ENCODE data around the gene TIGD1.

DNA sequence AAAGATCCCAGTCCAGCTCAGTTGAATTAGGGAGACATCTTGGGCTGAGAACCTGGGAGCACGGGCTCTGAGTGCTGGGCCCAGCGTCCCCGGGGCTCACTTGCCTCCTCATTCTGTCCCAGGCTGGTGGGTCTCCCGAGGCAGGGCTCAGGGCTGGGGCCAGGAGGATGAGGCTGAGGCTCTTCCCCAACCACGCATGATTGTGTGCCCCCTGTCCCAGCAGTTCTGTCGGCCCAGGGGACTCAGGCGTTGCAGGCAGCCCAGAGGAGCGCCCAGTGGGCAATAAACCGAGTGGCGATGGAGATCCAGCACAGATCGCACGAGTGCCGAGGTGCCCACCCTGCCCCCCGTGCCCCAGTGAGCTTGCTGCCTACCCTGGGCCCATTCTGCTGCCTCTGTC lies 29.3 kb downstream of the TIGD1 start:
- TF ChIP-seq POLR2A (IDR thresholded peaks at IDR 0.05), result no peak
- TF ChIP-seq, protein P1, sequence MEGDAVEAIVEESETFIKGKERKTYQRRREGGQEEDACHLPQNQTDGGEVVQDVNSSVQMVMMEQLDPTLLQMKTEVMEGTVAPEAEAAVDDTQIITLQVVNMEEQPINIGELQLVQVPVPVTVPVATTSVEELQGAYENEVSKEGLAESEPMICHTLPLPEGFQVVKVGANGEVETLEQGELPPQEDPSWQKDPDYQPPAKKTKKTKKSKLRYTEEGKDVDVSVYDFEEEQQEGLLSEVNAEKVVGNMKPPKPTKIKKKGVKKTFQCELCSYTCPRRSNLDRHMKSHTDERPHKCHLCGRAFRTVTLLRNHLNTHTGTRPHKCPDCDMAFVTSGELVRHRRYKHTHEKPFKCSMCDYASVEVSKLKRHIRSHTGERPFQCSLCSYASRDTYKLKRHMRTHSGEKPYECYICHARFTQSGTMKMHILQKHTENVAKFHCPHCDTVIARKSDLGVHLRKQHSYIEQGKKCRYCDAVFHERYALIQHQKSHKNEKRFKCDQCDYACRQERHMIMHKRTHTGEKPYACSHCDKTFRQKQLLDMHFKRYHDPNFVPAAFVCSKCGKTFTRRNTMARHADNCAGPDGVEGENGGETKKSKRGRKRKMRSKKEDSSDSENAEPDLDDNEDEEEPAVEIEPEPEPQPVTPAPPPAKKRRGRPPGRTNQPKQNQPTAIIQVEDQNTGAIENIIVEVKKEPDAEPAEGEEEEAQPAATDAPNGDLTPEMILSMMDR (IDR thresholded peaks at IDR 0.05), result no peak
- TF ChIP-seq POLR2AphosphoS5 (IDR thresholded peaks at IDR 0.05), result no peak
- no peak for TF ChIP-seq EP300 (IDR thresholded peaks at IDR 0.05)
